ENCODE measurements around the gene GCN1. TPM values are rescaled to one million over a fixed set of nuclear protein-coding genes. Genes with fewer than 3 reads are reported as not detected.

GCN1 gene
- total and polyA plus RNA-seq, 2 of the 8 experiments (the other 6 are each of a cell fraction or from before 2014, with no cell fraction given): 61.4 to 133 TPM

DNA sequence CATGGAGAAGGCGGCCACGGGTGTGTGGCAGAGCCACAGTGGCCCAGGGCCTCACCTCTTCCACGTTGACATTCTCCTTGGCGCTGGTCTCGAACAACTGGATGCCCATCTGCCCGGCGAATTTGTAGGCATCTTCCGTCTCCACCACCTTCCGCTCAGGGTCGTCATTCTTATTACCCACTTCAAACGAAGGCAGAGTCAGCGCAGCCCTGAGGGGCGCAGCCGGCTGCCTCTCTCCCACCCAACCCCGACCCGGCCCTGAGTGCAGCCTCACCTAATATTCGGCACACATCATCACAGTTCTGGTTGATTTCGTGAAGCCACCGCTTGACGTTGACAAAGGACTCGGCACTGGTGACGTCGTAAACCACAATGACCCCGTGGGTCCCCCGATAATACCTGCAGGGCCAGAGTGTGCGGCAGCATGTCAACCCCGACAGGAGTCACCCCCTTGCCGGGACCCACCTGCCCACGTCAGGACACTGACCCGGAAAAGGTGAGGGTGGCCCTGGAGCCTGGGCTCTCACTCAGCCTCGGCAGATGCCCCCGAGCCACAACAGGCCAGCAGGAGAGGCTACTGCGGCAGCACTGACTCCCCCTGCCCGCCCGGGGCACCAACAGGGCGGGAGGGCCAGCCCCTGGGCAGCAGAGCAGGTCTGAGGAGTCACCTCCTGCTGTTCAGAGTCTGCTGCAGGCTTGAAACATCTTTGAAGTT, 95.6 kb downstream of the GCN1 start:
- Histone ChIP-seq H3K4me1 (replicated peaks in 1 of 4; ENCODE audit: control insufficient read depth in 3 of 4, insufficient read depth in 4 of 4, low read length in 3 of 4) (peaks cover 6 to 22% (median 13%) of the 10 kb centered on the region in 4 experiments), H2BK12ac (ENCODE audit: low read depth, low read length) (no peak overlapping the region), H3K4me3 (ENCODE audit: extremely low read depth in 1 of 4, insufficient read depth in 2 of 4, low read depth in 3 of 4, low read length in 4 of 4) (no peak overlapping the region), H3K56ac (replicated peaks; ENCODE audit: insufficient read length, low read depth, low read length) (no peak overlapping the region), H3K23ac (ENCODE audit: insufficient read length) (no peak overlapping the region), H2AFZ (ENCODE audit: low read length) (no peak overlapping the region), H4K5ac (ENCODE audit: insufficient read length, low read depth, low read length) (no peak overlapping the region), H3K14ac (ENCODE audit: insufficient read length) (no peak overlapping the region), H3K4ac (replicated peaks; ENCODE audit: insufficient read length, low read depth, low read length) (no peak overlapping the region), H3K9ac (replicated peaks in 1 of 4; ENCODE audit: extremely low read depth in 1 of 4, low read depth in 3 of 4, low read length in 3 of 4) (no peak overlapping the region), H3K18ac (ENCODE audit: extremely low read depth, low read length) (no peak overlapping the region), H3K9me3 (ENCODE audit: insufficient read depth in 2 of 2, low read depth in 1 of 2, low read length in 1 of 2) (no peaks in the 10 kb centered on the region), H3K23me2 (ENCODE audit: low read depth, low read length) (no peaks in the 10 kb centered on the region), H2BK5ac (ENCODE audit: low read depth, low read length) (no peak overlapping the region), H3K79me1 (ENCODE audit: low read depth, low read length) (peaks cover 6% of the 10 kb centered on the region; the same call in 1 of the 2 replicates), H3K27me3 (replicated peaks in 1 of 4; ENCODE audit: control insufficient read depth in 3 of 4, extremely low read depth in 1 of 4, insufficient read depth in 3 of 4, low read length in 3 of 4) (no peaks in the 10 kb centered on the region), H3K27ac (ENCODE audit: low read depth, low read length) (no peak overlapping the region), H2BK120ac (replicated peaks; ENCODE audit: low read depth, low read length) (no peak overlapping the region), H4K8ac (ENCODE audit: extremely low read depth, insufficient read depth, low read length) (peak overlapping the region; percentile 36; the same call in 1 of the 2 replicates), H3K36me3 (ENCODE audit: control insufficient read depth in 2 of 4, insufficient read depth in 4 of 4, low read length in 3 of 4) (peaks cover 0 to 18% (median 10%) of the 10 kb centered on the region in 4 experiments; a peak in 6 of 8 replicates), H3K79me2 (ENCODE audit: control insufficient read depth in 1 of 2, insufficient read depth in 2 of 2, low read length in 2 of 2) (peaks cover 0 to 24% of the 10 kb centered on the region in 2 experiments; a peak in 3 of 4 replicates), H3K4me2 (ENCODE audit: insufficient read depth in 1 of 2, low read depth in 2 of 2, low read length in 2 of 2) (no peak overlapping the region), H2AK5ac (ENCODE audit: low read depth, low read length) (no peak overlapping the region), H4K91ac (replicated peaks; ENCODE audit: insufficient read length, low read length) (no peak overlapping the region), H2BK15ac (ENCODE audit: low read length) (no peak overlapping the region), H2BK20ac (ENCODE audit: low read length) (no peak overlapping the region), H4K20me1 (replicated peaks in 1 of 2; ENCODE audit: control insufficient read depth in 1 of 2, insufficient read depth in 2 of 2, low read length in 2 of 2) (peaks cover 6 to 16% of the 10 kb centered on the region in 2 experiments)
- no peak for DNase-seq (ENCODE audit: low read depth in 1 of 2, low spot score in 2 of 2)
- no peak for TF ChIP-seq SP4 (IDR thresholded peaks at IDR 0.05; ENCODE audit: low read length)
- no peak for TF ChIP-seq SIRT6 (IDR thresholded peaks at IDR 0.05; ENCODE audit: low read length)
- no peak for TF ChIP-seq KDM4A (IDR thresholded peaks at IDR 0.05; ENCODE audit: low read depth, low read length, severe bottlenecking)
- TF ChIP-seq TCF12 (IDR thresholded peaks at IDR 0.05; ENCODE audit: low read depth, low read length): no peak
- TF ChIP-seq GTF2F1 (IDR thresholded peaks at IDR 0.05; ENCODE audit: borderline replicate concordance, low read depth, low read length): no peak
- TF ChIP-seq KDM5A (IDR thresholded peaks at IDR 0.05; ENCODE audit: low read length): no peak
- POLR2A ChIA-PET (ENCODE audit: partially characterized antibody): interaction anchor here (6.3 kb wide), 1 partner anchor 17 kb away, joined by 52 read pairs; the partner anchor contains the start of gene RAB35
- no peak for FAIRE-seq
- CTCF ChIA-PET (ENCODE audit: partially characterized antibody): no interaction called here
- 91% methylated on average over 31 of the region's 36 CpGs; no CpG with 5 or more reads in 1 of the 2 experiments for WGBS, 2 experiments (ENCODE audit: extremely low coverage in 1 of 2, insufficient coverage in 1 of 2, insufficient read length in 1 of 2, insufficient replicate concordance in 2 of 2, low coverage in 1 of 2, low lambda C conversion rate in 2 of 2, missing lambda C conversion rate in 1 of 2)

All from H1 (cell line).